Astrocyte (in vitro differentiated cells and primary cell): ENCODE measurements around the gene NIPBL. TPM values are rescaled to one million over a fixed set of nuclear protein-coding genes. Genes with fewer than 3 reads are reported as not detected.
A peak's percentile ranks its signal among the peaks of the same experiment; 100 is the strongest.
"Not testable (repeated sequence)": the region's sequence is repeated elsewhere in the genome, so short reads cannot be mapped to it uniquely, and the experiment has no call there.

Experiments used
- DNase-seq: peaks from one replicate; pipeline ENCODE4 v3.0.0-alpha.2; 2010; ENCODE audit warnings: low read depth
- FAIRE-seq: peaks from 2 replicates; lab custom pipeline; 2011; peaks lifted over from hg19 to GRCh38; lab: Jason Lieb, UNC
- H2AFZ ChIP-seq: 2 replicates; pipeline ENCODE4 v1.6.0; 2012; ENCODE audit warnings: low read depth, low read length, inconsistent platforms
- H3K27ac ChIP-seq: 2 replicates; pipeline ENCODE4 v1.5.1; 2011; ENCODE audit warnings: low read depth, low read length, inconsistent platforms
- H3K27me3 ChIP-seq: 2 replicates; pipeline ENCODE4 v1.6.0; 2011; ENCODE audit warnings: low read length, inconsistent platforms; ENCODE audit not compliant: insufficient read depth
- H3K36me3 ChIP-seq: 2 replicates; pipeline ENCODE4 v1.5.1; 2011; ENCODE audit warnings: low read length, inconsistent platforms; ENCODE audit not compliant: insufficient read depth
- H3K4me1 ChIP-seq: 2 replicates; pipeline ENCODE4 v1.5.1; 2011; ENCODE audit warnings: low read length, inconsistent platforms; ENCODE audit not compliant: insufficient read depth
- H3K4me2 ChIP-seq: 2 replicates; pipeline ENCODE4 v1.6.0; 2012; ENCODE audit warnings: low read length, inconsistent platforms
- H3K4me3 ChIP-seq: 2 replicates; pipeline ENCODE4 v1.5.1; 2011; ENCODE audit warnings: low read depth, mild to moderate bottlenecking, low read length, inconsistent platforms; ENCODE audit not compliant: insufficient read depth
- H3K79me2 ChIP-seq: 2 replicates; pipeline ENCODE4 v1.6.0; 2012; ENCODE audit warnings: mild to moderate bottlenecking, low read length, inconsistent platforms; ENCODE audit not compliant: insufficient read depth
- H3K9ac ChIP-seq: 2 replicates; pipeline ENCODE4 v1.6.0; 2012; ENCODE audit warnings: mild to moderate bottlenecking, low read length, inconsistent platforms
- H3K9me3 ChIP-seq: 2 replicates; pipeline ENCODE4 v1.5.1; 2012; ENCODE audit warnings: low read depth, mild to moderate bottlenecking, low read length, inconsistent platforms; ENCODE audit not compliant: insufficient read depth
- H4K20me1 ChIP-seq: 2 replicates; pipeline ENCODE4 v1.6.0; 2012; ENCODE audit warnings: low read length, inconsistent platforms; ENCODE audit not compliant: insufficient read depth
- H3K27ac Mint-ChIP-seq: one replicate; pipeline ENCODE4 v1.8.0; 2021; ENCODE audit warnings: mild to moderate bottlenecking, mixed read lengths; ENCODE audit not compliant: unreplicated experiment
- H3K27me3 Mint-ChIP-seq: one replicate; pipeline ENCODE4 v1.8.0; 2021; ENCODE audit warnings: low read depth, mixed read lengths; ENCODE audit not compliant: unreplicated experiment
- H3K36me3 Mint-ChIP-seq: one replicate; pipeline ENCODE4 v1.8.0; 2021; ENCODE audit warnings: low read depth, mixed read lengths; ENCODE audit not compliant: unreplicated experiment
- H3K4me1 Mint-ChIP-seq: one replicate; pipeline ENCODE4 v1.8.0; 2021; ENCODE audit warnings: low read depth, mixed read lengths; ENCODE audit not compliant: unreplicated experiment
- H3K4me3 Mint-ChIP-seq: one replicate; pipeline ENCODE4 v1.8.0; 2021; ENCODE audit warnings: mild to moderate bottlenecking, moderate library complexity, mixed read lengths; ENCODE audit not compliant: unreplicated experiment
- H3K9me3 Mint-ChIP-seq: one replicate; pipeline ENCODE4 v1.8.0; 2021; ENCODE audit warnings: mild to moderate bottlenecking, mixed read lengths; ENCODE audit not compliant: unreplicated experiment
- EZH2 ChIP-seq: IDR thresholded peaks from 2 replicates; pipeline ENCODE4 v1.6.1; 2012; ENCODE audit warnings: mild to moderate bottlenecking, low read length, inconsistent platforms; ENCODE audit not compliant: insufficient read depth
- total RNA-seq: library from RNA; stranded (reverse); gene quantifications from 2 replicates; pipeline ENCODE4 v1.2.1, GENCODE V29; 2021
- TF ChIP-seq, protein P1 (sequence below): IDR thresholded peaks from 2 replicates; pipeline ENCODE4 v1.5.1; 2011; ENCODE audit warnings: low read depth, mild to moderate bottlenecking, inconsistent platforms, low read length, moderate library complexity; ENCODE audit not compliant: insufficient read depth

The NIPBL gene
- total RNA-seq, 1 donor from 2014 or later = 45.3 TPM

DNA sequence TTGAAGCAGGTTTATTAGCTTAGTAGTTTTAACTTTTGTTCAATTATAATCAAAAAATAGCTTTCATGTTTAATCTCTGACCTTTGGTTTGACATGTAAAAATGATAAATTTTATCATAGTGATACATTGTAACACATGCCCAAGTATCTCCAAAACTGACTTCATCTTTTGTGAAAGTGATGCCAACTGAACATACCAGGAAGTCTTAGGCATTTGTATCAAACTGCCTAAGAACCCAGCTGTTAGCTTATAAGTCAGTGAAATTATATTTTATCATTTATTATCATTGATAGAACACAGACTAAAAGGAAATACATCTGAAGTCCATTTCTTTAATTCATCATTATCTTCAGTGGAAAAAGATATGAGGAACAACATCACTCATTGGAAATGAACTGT, 39.1 kb downstream of the NIPBL start:
- H3K36me3 ChIP-seq = no peaks in the 10 kb centered on the region
- no peak for FAIRE-seq
- no peak overlapping the region for H3K9ac ChIP-seq
- H3K36me3 Mint-ChIP-seq = no peaks in the 10 kb centered on the region
- no peaks in the 10 kb centered on the region for H3K4me1 ChIP-seq
- H3K4me1 Mint-ChIP-seq = no peaks in the 10 kb centered on the region
- no peaks in the 10 kb centered on the region for H3K27me3 ChIP-seq
- H3K79me2 ChIP-seq = peaks cover 88% of the 10 kb centered on the region
- TF ChIP-seq EZH2 = no peak
- TF ChIP-seq, protein P1, sequence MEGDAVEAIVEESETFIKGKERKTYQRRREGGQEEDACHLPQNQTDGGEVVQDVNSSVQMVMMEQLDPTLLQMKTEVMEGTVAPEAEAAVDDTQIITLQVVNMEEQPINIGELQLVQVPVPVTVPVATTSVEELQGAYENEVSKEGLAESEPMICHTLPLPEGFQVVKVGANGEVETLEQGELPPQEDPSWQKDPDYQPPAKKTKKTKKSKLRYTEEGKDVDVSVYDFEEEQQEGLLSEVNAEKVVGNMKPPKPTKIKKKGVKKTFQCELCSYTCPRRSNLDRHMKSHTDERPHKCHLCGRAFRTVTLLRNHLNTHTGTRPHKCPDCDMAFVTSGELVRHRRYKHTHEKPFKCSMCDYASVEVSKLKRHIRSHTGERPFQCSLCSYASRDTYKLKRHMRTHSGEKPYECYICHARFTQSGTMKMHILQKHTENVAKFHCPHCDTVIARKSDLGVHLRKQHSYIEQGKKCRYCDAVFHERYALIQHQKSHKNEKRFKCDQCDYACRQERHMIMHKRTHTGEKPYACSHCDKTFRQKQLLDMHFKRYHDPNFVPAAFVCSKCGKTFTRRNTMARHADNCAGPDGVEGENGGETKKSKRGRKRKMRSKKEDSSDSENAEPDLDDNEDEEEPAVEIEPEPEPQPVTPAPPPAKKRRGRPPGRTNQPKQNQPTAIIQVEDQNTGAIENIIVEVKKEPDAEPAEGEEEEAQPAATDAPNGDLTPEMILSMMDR = no peak
- H3K27ac Mint-ChIP-seq = no peak overlapping the region
- no peak overlapping the region for H3K4me3 Mint-ChIP-seq
- H3K27me3 Mint-ChIP-seq = no peaks in the 10 kb centered on the region
- H3K9me3 ChIP-seq = no peaks in the 10 kb centered on the region
- H3K4me2 ChIP-seq = no peak overlapping the region
- peaks cover 63% of the 10 kb centered on the region for H4K20me1 ChIP-seq
- no peak overlapping the region for H3K27ac ChIP-seq
- peaks cover 2% of the 10 kb centered on the region for H3K9me3 Mint-ChIP-seq
- DNase-seq = peak; percentile 30
- H2AFZ ChIP-seq = no peak overlapping the region
- no peak overlapping the region for H3K4me3 ChIP-seq

DNA sequence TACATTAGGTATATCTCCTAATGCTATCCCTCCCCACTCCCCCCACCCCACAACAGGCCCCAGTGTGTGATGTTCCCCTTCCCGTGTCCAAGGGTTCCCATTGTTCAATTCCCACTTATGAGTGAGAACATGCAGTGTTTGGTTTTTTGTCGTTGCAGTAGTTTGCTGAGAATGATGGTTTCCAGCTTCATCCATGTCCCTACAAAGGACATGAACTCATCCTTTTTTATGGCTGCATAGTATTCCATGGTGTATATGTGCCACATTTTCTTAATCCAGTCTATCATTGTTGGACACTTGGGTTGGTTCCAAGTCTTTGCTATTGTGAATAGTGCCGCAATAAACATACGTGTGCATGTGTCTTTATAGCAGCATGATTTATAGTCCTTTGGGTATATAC, 40.0 kb downstream of the NIPBL start:
- not testable (repeated sequence) for H3K36me3 Mint-ChIP-seq

DNA sequence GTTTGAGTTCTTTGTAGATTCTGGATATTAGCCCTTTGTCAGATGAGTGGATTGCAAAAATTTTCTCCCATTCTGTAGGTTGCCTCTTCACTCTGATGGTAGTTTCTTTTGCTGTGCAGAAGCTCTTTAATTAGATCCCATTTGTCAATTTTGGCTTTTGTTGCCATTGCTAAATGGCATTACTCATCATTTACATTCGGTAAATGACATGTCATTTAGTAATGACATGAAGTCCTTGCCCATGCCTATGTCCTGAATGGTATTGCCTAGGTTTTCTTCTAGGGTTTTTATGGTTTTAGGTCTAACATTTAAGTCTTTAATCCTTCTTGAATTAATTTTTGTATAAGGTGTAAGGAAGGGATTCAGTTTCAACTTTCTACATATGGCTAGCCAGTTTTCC, 40.8 kb downstream of the NIPBL start:
- DNase-seq, H3K36me3 ChIP-seq, H3K4me3 Mint-ChIP-seq, H3K27ac Mint-ChIP-seq, FAIRE-seq, H3K4me2 ChIP-seq, H3K4me1 ChIP-seq, H3K36me3 Mint-ChIP-seq, H3K27ac ChIP-seq, H3K27me3 Mint-ChIP-seq, H3K4me1 Mint-ChIP-seq, H3K27me3 ChIP-seq, H3K4me3 ChIP-seq, H2AFZ ChIP-seq, H3K9me3 Mint-ChIP-seq, H3K9ac ChIP-seq, H3K9me3 ChIP-seq: not testable (repeated sequence)
- H4K20me1 ChIP-seq = peaks cover 61% of the 10 kb centered on the region
- H3K79me2 ChIP-seq = peaks cover 86% of the 10 kb centered on the region

More for the DNA sequence above, 40.0 kb downstream of the NIPBL start:
- H3K4me3 ChIP-seq, H3K4me1 ChIP-seq, H3K9ac ChIP-seq, H3K27ac ChIP-seq, H3K9me3 ChIP-seq, H2AFZ ChIP-seq, H3K27me3 Mint-ChIP-seq, H3K4me3 Mint-ChIP-seq, FAIRE-seq, H3K4me1 Mint-ChIP-seq, H3K27ac Mint-ChIP-seq, H3K9me3 Mint-ChIP-seq, H3K4me2 ChIP-seq, H3K27me3 ChIP-seq, H3K36me3 ChIP-seq, DNase-seq: not testable (repeated sequence)
- H4K20me1 ChIP-seq = peaks cover 61% of the 10 kb centered on the region
- H3K79me2 ChIP-seq = peaks cover 88% of the 10 kb centered on the region

DNA sequence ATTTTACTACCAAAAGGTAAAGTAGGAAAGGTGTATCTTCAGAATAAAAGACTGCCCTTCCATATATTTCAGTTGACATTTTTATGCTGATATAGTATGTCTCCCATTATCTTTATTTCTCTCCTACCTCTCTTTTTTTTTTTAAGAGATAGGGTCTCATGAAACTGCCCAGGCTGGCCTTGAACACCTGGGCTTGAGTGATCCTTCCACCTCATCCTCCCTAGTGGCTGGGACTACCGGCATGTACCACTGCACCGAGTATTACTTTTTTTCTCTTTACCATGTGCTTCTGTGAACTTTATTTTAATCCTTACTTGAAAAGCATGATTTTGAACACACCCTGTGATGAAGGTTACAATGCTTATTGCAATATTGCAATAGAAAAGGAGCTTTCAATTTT, 42.7 kb downstream of the NIPBL start:
- Histone ChIP-seq H3K4me2 (no peak overlapping the region), H3K79me2 (peaks cover 86% of the 10 kb centered on the region), H3K4me3 (no peak overlapping the region), H3K9me3 (no peaks in the 10 kb centered on the region), H3K9ac (no peak overlapping the region), H3K4me1 (no peaks in the 10 kb centered on the region), H2AFZ (no peak overlapping the region), H3K36me3 (no peaks in the 10 kb centered on the region), H3K27ac (no peak overlapping the region), H4K20me1 (peaks cover 49% of the 10 kb centered on the region), H3K27me3 (no peaks in the 10 kb centered on the region)
- FAIRE-seq = no peak
- DNase-seq = no peak
- Mint-ChIP-seq H3K4me1 (no peaks in the 10 kb centered on the region), H3K4me3 (no peak overlapping the region), H3K36me3 (no peaks in the 10 kb centered on the region), H3K9me3 (peaks cover 2% of the 10 kb centered on the region), H3K27me3 (no peaks in the 10 kb centered on the region), H3K27ac (no peak overlapping the region)
- TF ChIP-seq, protein P1 = no peak
- no peak for TF ChIP-seq EZH2
